NB4 (cell line): ENCODE measurements around the gene BCKDHB.

Source experiments
- CTCF ChIP-seq: IDR thresholded peaks from one replicate; pipeline ENCODE4 v1.5.1; 2012; ENCODE audit warnings: low read depth, low read length
- MAX ChIP-seq: IDR thresholded peaks from 2 replicates; pipeline ENCODE4 v1.6.1; 2011; ENCODE audit warnings: low read depth, low read length
- POLR2A ChIP-seq: IDR thresholded peaks from 2 replicates; pipeline ENCODE4 v1.6.1; 2011; ENCODE audit warnings: mild to moderate bottlenecking; ENCODE audit not compliant: insufficient read length; ENCODE audit errors: extremely low read depth

GRCh38 chr6:80331522-80331921 is 225.1 kb downstream of the BCKDHB start:
- no peak for TF ChIP-seq CTCF
- TF ChIP-seq POLR2A = no peak
- TF ChIP-seq MAX = no peak
